Ovary (tissue), 9 donors: ENCODE measurements around the gene HTR6. TPM values are rescaled to one million over a fixed set of nuclear protein-coding genes. Genes with fewer than 3 reads are reported as not detected.

Experiments
- DNase-seq, 5 donors: peaks; one replicate each; pipeline ENCODE4 v3.0.0-alpha.2; 2019 to 2020
- H3K27ac ChIP-seq, 2 donors: fragments of 200-600 bp; one replicate each; pipeline versions ENCODE4 v1.5.1 to v1.8.0; 2019 to 2022
- H3K27me3 ChIP-seq: fragments of 200-600 bp; one replicate; pipeline ENCODE4 v1.8.0; 2022
- H3K36me3 ChIP-seq: fragments of 200-600 bp; sonication (generic); one replicate; pipeline ENCODE4 v1.5.1; 2019
- H3K4me1 ChIP-seq: one replicate; pipeline ENCODE4 v1.8.1; 2013; ENCODE audit warnings: mild to moderate bottlenecking, moderate library complexity; ENCODE audit not compliant: insufficient read depth
- H3K4me3 ChIP-seq: fragments of 200-600 bp; sonication (generic); one replicate; pipeline ENCODE4 v1.5.1; 2017
- H3K9me3 ChIP-seq, 2 donors: fragments of 200-600 bp in 1 of 2; sonication (generic) in 1 of 2; one replicate each; pipeline versions ENCODE4 v1.5.1 to v1.8.1; 2013 to 2019; ENCODE audit warnings: mild to moderate bottlenecking in 1 of 2, moderate library complexity in 1 of 2
- EP300 ChIP-seq: sonication (generic); formaldehyde crosslinking; IDR thresholded peaks from one replicate; pipeline ENCODE4 v1.6.1; 2017; ENCODE audit warnings: antibody characterized with exemption
- POLR2A ChIP-seq: fragments of 450-650 bp; IDR thresholded peaks from one replicate; pipeline ENCODE4 v1.6.1; 2017; ENCODE audit warnings: antibody characterized with exemption, mild to moderate bottlenecking, moderate library complexity
- WGBS, 3 donors: extraction: QIAGEN DNeasy Blood & Tissue Kit in 1 of 3; methylation state at CpG; one replicate each; pipeline versions ENCODE4 v1.1.5 to v1.1.7; 2013 to 2017; 5-methylcytosine and 5-hydroxymethylcytosine counted together
- intact Hi-C, 4 donors: fragments of 100-400 bp; cut with DNase I; formaldehyde crosslinking; loops; one replicate each; pipeline versions ENCODE4 v1.11.0 to v1.15.1; 2022 to 2023
- polyA plus RNA-seq, 2 donors: library from polyadenylated mRNA; stranded (reverse); fragments of 200-250 nt in 1 of 2; fragments of 350-450 nt in 1 of 2; fragmentation: Illumina TruSeq in 1 of 2; extraction: RNeasy Lipid Tissue Mini Kit (QIAGEN cat#74804) in 1 of 2; gene quantifications; one replicate each; pipeline ENCODE4 v1.2.3, GENCODE V29; 2013 to 2014
- total RNA-seq, 7 donors: library from RNA; depleted of rRNA in 2 of 7; stranded (reverse); fragments of >200 nt in 2 of 7; fragmentation: NEBNext Ultra II Directional in 3 of 7; extraction: Animal tissue kit (Norgen Biotek cat#: 25700) in 3 of 7; gene quantifications; one replicate each; pipeline versions ENCODE4 v1.1.0 to v1.2.4, GENCODE V29; 2016 to 2023
- TF ChIP-seq, protein P1 (sequence below), 3 donors: fragments of 450-650 bp in 2 of 3; fragments of 200-600 bp in 1 of 3; IDR thresholded peaks; one replicate each; pipeline versions ENCODE4 v1.5.1 to v1.8.0; 2016 to 2022; ENCODE audit warnings: antibody characterized with exemption in 3 of 3, mild to moderate bottlenecking in 1 of 3
- donor health status: DM: no; HTN: no; CAD: no; lungs with moderate emphysema.
- donor health status: DM: no; HTN: no; CAD: no.
- donor health status: Bipolar disorder and iron deficiency.
- donor health status: DM: yes; HTN: yes; CAD: no.
- donor health status: DM: no; HTN: no; CAD: no.
- donor health status: DM: yes; HTN: yes; CAD: no.

HTR6 gene
- total and polyA plus RNA-seq, 9 donors: not detected

DNA sequence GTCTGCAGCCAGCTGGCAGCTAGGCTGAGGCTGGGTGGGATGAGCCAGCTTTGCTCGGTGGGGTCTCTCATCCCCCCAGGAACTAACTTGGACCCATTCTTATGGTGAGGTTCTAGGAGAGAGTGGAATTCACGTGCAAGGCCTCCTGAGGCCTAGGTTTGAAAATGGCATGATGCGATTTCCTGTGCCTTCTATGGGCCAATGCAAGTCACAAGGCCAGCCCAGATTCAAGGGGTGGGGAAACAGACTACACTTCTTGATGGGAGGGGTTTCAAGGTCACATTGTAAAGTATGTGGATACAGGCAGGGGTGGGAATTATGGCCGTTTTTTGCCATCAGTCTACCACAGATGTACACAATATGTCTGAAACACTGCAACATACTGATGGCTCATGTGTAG, 48.3 kb downstream of the HTR6 start:
- no peaks in the 10 kb centered on the region for H3K9me3 ChIP-seq
- intact Hi-C loops: no loop called here
- DNase-seq: no peak
- WGBS, 3 donors: 66 to 68% (median 68%) methylated on average over 4 of the region's 4 CpGs
- H3K4me1 ChIP-seq: no peaks in the 10 kb centered on the region
- H3K27me3 ChIP-seq: no peaks in the 10 kb centered on the region
- no peak overlapping the region for H3K4me3 ChIP-seq
- H3K36me3 ChIP-seq: no peaks in the 10 kb centered on the region
- no peak overlapping the region for H3K27ac ChIP-seq
- TF ChIP-seq, protein P1, sequence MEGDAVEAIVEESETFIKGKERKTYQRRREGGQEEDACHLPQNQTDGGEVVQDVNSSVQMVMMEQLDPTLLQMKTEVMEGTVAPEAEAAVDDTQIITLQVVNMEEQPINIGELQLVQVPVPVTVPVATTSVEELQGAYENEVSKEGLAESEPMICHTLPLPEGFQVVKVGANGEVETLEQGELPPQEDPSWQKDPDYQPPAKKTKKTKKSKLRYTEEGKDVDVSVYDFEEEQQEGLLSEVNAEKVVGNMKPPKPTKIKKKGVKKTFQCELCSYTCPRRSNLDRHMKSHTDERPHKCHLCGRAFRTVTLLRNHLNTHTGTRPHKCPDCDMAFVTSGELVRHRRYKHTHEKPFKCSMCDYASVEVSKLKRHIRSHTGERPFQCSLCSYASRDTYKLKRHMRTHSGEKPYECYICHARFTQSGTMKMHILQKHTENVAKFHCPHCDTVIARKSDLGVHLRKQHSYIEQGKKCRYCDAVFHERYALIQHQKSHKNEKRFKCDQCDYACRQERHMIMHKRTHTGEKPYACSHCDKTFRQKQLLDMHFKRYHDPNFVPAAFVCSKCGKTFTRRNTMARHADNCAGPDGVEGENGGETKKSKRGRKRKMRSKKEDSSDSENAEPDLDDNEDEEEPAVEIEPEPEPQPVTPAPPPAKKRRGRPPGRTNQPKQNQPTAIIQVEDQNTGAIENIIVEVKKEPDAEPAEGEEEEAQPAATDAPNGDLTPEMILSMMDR (IDR thresholded peaks at IDR 0.05): no peak
- TF ChIP-seq POLR2A (no peak), EP300 (no peak)

DNA sequence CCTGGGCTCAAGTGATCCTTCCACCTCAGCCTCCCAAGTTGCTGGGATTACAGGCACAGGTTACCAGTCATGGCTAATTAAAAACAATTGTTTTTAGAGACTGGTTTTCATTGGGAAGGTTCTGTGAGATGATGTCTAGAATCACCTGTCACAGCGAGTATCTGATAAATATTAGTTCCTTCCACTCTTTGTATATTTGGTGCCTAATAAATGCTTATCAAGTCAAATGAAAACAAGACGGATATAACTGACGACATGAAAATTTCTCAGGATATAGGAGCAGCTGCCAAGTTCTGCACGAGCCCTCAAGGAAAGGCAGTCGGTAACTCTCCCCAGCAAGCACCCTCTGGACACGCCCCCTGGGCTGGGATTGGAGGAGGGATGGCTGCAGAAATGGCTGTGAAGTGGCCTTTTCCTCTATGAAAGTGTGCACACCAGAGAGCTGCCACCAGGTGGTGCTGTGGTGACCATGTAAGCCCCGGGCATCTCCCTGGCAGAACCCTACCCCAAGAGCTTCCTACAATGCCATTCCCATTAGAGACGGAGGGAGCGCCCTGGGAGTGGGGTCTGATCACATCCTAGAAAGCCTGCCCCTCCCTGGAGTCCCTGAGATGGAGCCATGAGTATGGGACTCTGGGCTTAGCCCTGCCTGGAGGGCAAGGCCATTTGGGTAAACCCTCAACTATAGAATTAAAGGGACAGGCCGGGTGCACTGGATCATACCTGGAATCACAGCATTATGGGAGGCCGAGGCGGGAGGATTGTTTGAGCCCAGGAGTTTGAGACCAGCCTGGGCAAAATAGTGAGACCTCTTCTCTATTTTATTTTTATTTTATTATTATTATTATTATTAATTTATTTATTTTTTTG, 50.9 kb downstream of the HTR6 start:
- Histone ChIP-seq H3K27ac (no peak overlapping the region), H3K4me3 (no peak overlapping the region), H3K27me3 (no peaks in the 10 kb centered on the region), H3K9me3 (no peaks in the 10 kb centered on the region), H3K4me1 (no peaks in the 10 kb centered on the region), H3K36me3 (no peaks in the 10 kb centered on the region)
- DNase-seq: peak; percentile 66 to 84 (median 72)
- TF ChIP-seq EP300 (no peak), POLR2A (no peak)
- TF ChIP-seq, protein P1 (IDR thresholded peaks at IDR 0.05): peak in 1 of 3 donors; percentile 36
- intact Hi-C loops: no loop called here
- 42 to 46% (median 45%) methylated on average over 12 of the region's 12 CpGs for WGBS, 3 donors

DNA sequence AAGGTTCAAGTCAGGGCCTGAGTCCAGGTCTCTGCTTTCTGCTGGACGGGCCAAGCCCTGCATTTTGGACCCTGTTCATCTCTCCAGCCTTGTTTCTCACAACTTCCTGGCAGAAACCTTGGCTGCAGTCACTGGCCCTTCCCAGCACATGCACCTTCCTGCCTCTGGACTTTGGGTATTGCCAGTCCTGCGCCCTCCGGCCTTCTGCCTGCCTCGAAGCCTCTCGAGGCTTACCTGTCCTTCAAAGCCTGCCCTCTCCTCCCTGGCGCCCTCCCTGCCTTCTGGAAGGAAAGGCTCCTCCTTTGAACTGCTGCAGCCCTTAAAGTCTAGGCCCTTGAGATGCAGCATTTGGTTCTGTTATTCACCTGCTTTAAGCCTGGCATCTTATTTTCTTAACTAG, 52.8 kb downstream of the HTR6 start:
- Histone ChIP-seq H3K27me3 (no peaks in the 10 kb centered on the region), H3K36me3 (no peaks in the 10 kb centered on the region), H3K4me3 (no peak overlapping the region), H3K27ac (no peak overlapping the region), H3K9me3 (no peaks in the 10 kb centered on the region), H3K4me1 (no peaks in the 10 kb centered on the region)
- WGBS, 3 donors: 74 to 84% (median 81%) methylated on average over 6 of the region's 6 CpGs
- intact Hi-C loops: no loop called here
- no peak for TF ChIP-seq POLR2A
- TF ChIP-seq EP300: no peak
- no peak for DNase-seq

DNA sequence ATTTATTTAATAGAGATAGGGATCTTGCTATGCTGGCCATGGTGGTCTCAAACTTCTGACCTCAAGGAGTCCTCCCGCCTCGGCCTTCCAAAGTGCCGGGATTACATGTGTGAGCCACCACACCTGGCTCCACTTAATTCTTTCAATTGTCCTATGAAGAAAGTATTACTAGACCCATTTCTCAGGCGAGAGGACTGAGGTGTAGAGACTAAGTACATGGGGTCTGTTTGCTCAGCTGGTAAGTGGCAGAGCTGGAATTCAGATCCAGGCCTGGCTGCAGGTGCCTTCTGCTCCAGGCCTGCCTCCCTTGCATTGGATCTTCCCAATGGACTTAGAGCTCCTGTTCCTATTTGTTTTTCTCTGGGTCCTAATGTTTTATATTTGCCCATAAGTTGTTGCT, 55.5 kb downstream of the HTR6 start:
- no peak for DNase-seq
- TF ChIP-seq POLR2A (no peak), EP300 (no peak)
- TF ChIP-seq, protein P1 (IDR thresholded peaks at IDR 0.05): no peak
- intact Hi-C loops: no loop called here
- H3K27ac ChIP-seq: no peak overlapping the region
- no peaks in the 10 kb centered on the region for H3K27me3 ChIP-seq
- H3K36me3 ChIP-seq: no peaks in the 10 kb centered on the region
- WGBS, 3 donors: 94 to 98% (median 95%) methylated on average over 4 of the region's 4 CpGs
- no peaks in the 10 kb centered on the region for H3K9me3 ChIP-seq
- H3K4me3 ChIP-seq: no peak overlapping the region
- H3K4me1 ChIP-seq: no peaks in the 10 kb centered on the region

DNA sequence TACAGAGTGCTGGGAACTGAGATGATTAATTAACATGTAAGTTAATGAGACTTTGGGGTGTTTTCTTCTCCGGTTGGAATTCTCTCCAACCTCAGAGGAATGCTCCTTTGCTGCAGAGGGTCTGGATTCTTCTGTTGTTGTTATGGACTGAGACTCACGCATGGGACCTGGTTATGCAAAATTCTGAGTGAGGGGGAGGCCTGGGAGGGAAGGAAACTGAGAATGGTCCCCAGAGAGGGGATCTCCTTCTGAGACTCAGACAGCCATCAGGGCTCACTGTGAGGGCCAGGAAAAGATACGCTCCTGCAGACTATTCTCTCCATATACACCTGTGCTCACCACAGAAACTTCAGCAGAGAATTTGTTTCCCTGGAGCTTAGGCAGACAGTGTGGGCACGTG, 56.3 kb downstream of the HTR6 start:
- Histone ChIP-seq H3K4me1 (no peaks in the 10 kb centered on the region), H3K4me3 (no peak overlapping the region), H3K9me3 (no peaks in the 10 kb centered on the region), H3K27me3 (no peaks in the 10 kb centered on the region), H3K27ac (no peak overlapping the region), H3K36me3 (no peaks in the 10 kb centered on the region)
- intact Hi-C loops: no loop called here
- DNase-seq: no peak
- TF ChIP-seq, protein P1 (IDR thresholded peaks at IDR 0.05): no peak
- TF ChIP-seq POLR2A (no peak), EP300 (no peak)
- 64 to 72% (median 67%) methylated on average over 4 of the region's 4 CpGs for WGBS, 3 donors
